ENCODE data around the gene CEP162.
"Not testable (repeated sequence)": the region's sequence is repeated elsewhere in the genome, so short reads cannot be mapped to it uniquely, and the experiment has no call there.

CEP162 gene

DNA sequence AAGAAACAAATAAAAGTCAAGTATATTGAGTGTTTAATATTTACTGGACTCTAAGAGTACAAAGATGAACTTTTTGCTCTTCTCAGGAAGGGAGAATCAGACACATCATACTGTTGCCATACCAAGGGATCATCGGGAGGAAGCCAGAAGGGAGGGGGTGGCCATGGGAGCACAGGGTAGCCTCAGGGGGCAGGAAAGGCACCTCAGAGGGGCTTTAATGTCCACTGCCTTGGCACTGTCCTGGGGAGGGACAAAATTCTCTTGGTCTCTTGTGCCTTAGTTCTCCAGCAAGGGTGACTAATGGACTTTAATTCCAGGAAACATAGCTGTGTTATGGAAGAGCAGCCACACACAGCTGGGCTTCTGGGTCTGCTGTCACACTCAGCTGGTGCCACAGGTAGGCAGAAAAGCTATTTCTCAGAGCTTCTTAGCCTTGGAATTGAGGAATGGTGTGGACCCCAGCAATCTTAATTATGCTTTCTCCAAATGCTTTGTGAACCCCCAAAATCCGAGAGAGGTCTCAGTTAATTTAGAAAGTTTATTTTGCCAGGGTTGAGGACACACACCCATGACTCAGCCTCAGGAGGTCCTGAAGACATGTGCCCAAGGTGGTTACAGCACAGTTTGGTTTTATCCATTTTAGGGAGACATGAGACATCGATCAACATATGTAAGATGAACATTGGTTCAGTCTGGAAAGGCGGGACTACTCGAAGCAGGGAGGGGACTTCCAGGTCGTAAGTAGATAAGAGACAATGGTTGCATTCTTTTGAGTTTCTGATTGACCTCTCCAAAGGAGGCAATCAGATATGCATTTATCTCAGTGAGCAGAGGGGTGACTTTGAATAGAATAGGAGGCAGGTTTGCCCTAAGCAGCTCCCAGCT, 140.7 kb downstream of the CEP162 start (continued):
- no peak for TF ChIP-seq ZNF571 (tag by site-specific recombination; IDR thresholded peaks at IDR 0.05)
- TF ChIP-seq, protein P1, sequence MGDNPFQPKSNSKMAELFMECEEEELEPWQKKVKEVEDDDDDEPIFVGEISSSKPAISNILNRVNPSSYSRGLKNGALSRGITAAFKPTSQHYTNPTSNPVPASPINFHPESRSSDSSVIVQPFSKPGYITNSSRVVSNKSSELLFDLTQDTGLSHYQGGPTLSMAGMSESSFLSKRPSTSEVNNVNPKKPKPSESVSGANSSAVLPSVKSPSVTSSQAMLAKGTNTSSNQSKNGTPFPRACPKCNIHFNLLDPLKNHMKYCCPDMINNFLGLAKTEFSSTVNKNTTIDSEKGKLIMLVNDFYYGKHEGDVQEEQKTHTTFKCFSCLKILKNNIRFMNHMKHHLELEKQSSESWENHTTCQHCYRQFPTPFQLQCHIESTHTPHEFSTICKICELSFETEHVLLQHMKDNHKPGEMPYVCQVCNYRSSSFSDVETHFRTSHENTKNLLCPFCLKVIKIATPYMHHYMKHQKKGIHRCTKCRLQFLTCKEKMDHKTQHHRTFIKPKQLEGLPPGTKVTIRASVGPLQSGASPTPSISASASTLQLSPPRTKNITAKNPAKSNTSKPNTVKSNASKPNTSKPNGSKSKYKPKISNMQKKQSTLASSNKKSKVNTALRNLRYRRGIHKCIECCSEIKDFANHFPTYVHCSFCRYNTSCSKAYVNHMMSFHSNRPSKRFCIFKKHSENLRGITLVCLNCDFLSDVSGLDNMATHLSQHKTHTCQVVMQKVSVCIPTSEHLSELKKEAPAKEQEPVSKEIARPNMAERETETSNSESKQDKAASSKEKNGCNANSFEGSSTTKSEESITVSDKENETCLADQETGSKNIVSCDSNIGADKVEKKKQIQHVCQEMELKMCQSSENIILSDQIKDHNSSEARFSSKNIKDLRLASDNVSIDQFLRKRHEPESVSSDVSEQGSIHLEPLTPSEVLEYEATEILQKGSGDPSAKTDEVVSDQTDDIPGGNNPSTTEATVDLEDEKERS (tag by site-specific recombination; IDR thresholded peaks at IDR 0.05): no peak
- TF ChIP-seq PRDM1 (tag by site-specific recombination; IDR thresholded peaks at IDR 0.05): no peak
- TF ChIP-seq ZNF837 (tag by site-specific recombination; IDR thresholded peaks at IDR 0.05): no peak
- TF ChIP-seq, protein P2, sequence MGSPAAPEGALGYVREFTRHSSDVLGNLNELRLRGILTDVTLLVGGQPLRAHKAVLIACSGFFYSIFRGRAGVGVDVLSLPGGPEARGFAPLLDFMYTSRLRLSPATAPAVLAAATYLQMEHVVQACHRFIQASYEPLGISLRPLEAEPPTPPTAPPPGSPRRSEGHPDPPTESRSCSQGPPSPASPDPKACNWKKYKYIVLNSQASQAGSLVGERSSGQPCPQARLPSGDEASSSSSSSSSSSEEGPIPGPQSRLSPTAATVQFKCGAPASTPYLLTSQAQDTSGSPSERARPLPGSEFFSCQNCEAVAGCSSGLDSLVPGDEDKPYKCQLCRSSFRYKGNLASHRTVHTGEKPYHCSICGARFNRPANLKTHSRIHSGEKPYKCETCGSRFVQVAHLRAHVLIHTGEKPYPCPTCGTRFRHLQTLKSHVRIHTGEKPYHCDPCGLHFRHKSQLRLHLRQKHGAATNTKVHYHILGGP (tag by site-specific recombination; IDR thresholded peaks at IDR 0.05): no peak

DNA sequence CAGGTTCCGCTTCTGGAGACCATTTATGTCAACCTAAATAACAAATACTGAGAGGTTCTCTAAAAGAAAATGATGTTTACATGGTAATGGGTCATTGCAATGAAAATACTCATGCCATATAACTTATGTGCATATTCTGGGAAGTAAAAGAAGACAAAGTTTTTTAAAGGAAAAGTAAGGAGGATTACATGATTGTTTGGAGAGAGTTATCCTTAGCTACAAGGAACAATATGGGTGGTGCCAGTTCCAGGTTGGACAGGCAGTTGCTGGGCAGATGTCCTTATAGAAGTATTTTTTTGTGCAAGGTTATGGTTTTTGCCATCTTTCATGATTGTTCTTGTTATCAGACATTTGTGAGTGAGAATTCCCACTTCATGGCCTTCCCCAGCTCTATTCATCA, 141.4 kb downstream of the CEP162 start:
- no peaks in the 10 kb centered on the region for H3K36me3 ChIP-seq (ENCODE audit: control insufficient read depth in 2 of 2, insufficient read depth in 1 of 2, low read length in 2 of 2)
- POLR2A ChIA-PET: no interaction called here
- CTCF ChIA-PET: no interaction called here
- no peaks in the 10 kb centered on the region for H3K4me1 ChIP-seq (ENCODE audit: control insufficient read depth, insufficient read depth, low read length)
- no peak for TF ChIP-seq SETDB1 (IDR thresholded peaks at IDR 0.05; ENCODE audit: insufficient read length, low read length)
- no peak for TF ChIP-seq ZNF175 (tag by site-specific recombination; IDR thresholded peaks at IDR 0.05)
- TF ChIP-seq, protein P3, sequence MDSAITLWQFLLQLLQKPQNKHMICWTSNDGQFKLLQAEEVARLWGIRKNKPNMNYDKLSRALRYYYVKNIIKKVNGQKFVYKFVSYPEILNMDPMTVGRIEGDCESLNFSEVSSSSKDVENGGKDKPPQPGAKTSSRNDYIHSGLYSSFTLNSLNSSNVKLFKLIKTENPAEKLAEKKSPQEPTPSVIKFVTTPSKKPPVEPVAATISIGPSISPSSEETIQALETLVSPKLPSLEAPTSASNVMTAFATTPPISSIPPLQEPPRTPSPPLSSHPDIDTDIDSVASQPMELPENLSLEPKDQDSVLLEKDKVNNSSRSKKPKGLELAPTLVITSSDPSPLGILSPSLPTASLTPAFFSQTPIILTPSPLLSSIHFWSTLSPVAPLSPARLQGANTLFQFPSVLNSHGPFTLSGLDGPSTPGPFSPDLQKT (IDR thresholded peaks at IDR 0.05; ENCODE audit: borderline replicate concordance, low read depth, low read length): no peak
- H3K27ac ChIP-seq (ENCODE audit: extremely low read depth, low read depth, low read length): no peak overlapping the region
- H3K9me3 ChIP-seq (ENCODE audit: control insufficient read depth, insufficient read depth, low read depth, low read length): no peaks in the 10 kb centered on the region
- H3K4me3 ChIP-seq (ENCODE audit: low read depth, low read length): no peak overlapping the region

DNA sequence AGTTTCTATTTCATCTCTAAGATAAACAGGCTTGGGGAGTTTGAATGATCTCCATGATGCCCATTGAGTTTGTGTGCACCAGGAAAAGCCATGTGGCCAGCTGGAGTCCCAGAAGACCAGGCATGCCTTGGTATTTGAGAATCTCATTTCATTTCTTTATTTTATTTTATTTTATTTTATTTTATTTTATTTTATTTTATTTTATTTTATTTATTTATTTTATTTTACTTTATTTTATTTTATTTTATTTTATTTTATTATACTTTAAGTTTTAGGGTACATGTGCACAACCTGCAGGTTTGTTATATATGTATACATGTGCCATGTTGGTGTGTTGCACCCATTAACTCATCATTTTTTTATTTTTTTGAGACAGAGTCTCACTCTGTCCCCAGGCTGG, 142.7 kb downstream of the CEP162 start:
- H3K9me3 ChIP-seq (ENCODE audit: control insufficient read depth, insufficient read depth, low read depth, low read length); H3K36me3 ChIP-seq (ENCODE audit: control insufficient read depth in 2 of 2, insufficient read depth in 1 of 2, low read length in 2 of 2); H3K4me3 ChIP-seq (ENCODE audit: low read depth, low read length); POLR2A ChIA-PET; H3K27ac ChIP-seq (ENCODE audit: extremely low read depth, low read depth, low read length); CTCF ChIA-PET; H3K4me1 ChIP-seq (ENCODE audit: control insufficient read depth, insufficient read depth, low read length): not testable (repeated sequence)

DNA sequence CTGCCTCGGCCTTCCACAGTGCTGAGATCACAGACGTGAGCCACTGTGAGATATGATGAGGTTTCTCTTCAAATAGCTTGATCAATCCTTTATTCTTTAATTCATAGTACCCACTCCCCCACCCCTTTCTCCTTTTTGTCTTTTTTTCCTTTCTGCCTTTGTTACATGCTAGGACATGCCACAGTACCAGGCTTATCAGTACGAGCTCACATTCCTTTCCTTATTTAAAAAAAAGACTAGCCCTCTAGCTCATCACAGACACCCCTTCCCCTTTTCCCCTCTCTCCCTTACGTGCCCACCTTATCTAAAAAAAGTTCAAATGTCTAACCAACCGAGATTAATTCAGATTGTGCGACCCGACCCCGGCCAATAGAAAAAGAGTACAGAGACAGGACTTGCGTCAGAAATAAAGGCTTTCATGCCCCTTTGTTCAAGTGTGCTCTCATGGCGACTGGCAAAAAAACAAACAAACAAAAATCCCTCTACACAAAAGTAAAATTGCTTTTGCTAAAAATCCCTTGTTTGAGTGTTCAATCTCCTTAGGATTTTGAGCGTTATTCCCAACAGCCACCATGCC, 144.7 kb downstream of the CEP162 start:
- no peak overlapping the region for H3K27ac ChIP-seq (ENCODE audit: extremely low read depth, low read depth, low read length)
- no peaks in the 10 kb centered on the region for H3K9me3 ChIP-seq (ENCODE audit: control insufficient read depth, insufficient read depth, low read depth, low read length)
- no peaks in the 10 kb centered on the region for H3K36me3 ChIP-seq (ENCODE audit: control insufficient read depth in 2 of 2, insufficient read depth in 1 of 2, low read length in 2 of 2)
- no peaks in the 10 kb centered on the region for H3K4me1 ChIP-seq (ENCODE audit: control insufficient read depth, insufficient read depth, low read length)
- no peak overlapping the region for H3K4me3 ChIP-seq (ENCODE audit: low read depth, low read length)
- ChIA-PET CTCF (interaction anchor here (0.6 kb wide), 1 partner anchor 38 kb away, joined by 3 read pairs; no protein-coding TSS in a partner anchor), POLR2A (no interaction called here)
- TF ChIP-seq ZNF654 (tag by site-specific recombination; IDR thresholded peaks at IDR 0.05; ENCODE audit: low read depth) (no peak), ZIC2 (tag by site-specific recombination; IDR thresholded peaks at IDR 0.05) (no peak), ZNF10 (tag by site-specific recombination; IDR thresholded peaks at IDR 0.05) (no peak), KLF8 (tag by site-specific recombination; IDR thresholded peaks at IDR 0.05) (no peak), ZNF292 (tag by site-specific recombination; IDR thresholded peaks at IDR 0.05; ENCODE audit: borderline replicate concordance, low read depth) (no peak), ZNF391 (tag by site-specific recombination; IDR thresholded peaks at IDR 0.05; ENCODE audit: borderline replicate concordance, low read depth) (no peak), ZNF596 (tag by site-specific recombination; IDR thresholded peaks at IDR 0.05) (no peak)
- TF ChIP-seq, protein P4, sequence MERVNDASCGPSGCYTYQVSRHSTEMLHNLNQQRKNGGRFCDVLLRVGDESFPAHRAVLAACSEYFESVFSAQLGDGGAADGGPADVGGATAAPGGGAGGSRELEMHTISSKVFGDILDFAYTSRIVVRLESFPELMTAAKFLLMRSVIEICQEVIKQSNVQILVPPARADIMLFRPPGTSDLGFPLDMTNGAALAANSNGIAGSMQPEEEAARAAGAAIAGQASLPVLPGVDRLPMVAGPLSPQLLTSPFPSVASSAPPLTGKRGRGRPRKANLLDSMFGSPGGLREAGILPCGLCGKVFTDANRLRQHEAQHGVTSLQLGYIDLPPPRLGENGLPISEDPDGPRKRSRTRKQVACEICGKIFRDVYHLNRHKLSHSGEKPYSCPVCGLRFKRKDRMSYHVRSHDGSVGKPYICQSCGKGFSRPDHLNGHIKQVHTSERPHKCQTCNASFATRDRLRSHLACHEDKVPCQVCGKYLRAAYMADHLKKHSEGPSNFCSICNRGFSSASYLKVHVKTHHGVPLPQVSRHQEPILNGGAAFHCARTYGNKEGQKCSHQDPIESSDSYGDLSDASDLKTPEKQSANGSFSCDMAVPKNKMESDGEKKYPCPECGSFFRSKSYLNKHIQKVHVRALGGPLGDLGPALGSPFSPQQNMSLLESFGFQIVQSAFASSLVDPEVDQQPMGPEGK (tag by site-specific recombination; IDR thresholded peaks at IDR 0.05): no peak

Measured in HEK293 (cell line).